ENCODE results near the gene DHDDS.
"Not testable (repeated sequence)": the region's sequence is repeated elsewhere in the genome, so short reads cannot be mapped to it uniquely, and the experiment has no call there.

Gene DHDDS

GRCh38 chr1:26477446-26478152 lies 45.5 kb downstream of the DHDDS start:
- no peak for DNase-seq (ENCODE audit: low read depth)

- no peak for DNase-seq (ENCODE audit: low read depth)
Observed at GRCh38 chr1:26478159-26478558, 46.0 kb downstream of the DHDDS start.

GRCh38 chr1:26478988-26479387 lies 46.9 kb downstream of the DHDDS start:
- no peak for DNase-seq (ENCODE audit: low read depth)

- DNase-seq (ENCODE audit: low read depth): no peak
Observed at GRCh38 chr1:26482921-26483320, 50.8 kb downstream of the DHDDS start.

GRCh38 chr1:26483980-26484379 lies 51.9 kb downstream of the DHDDS start:
- no peak for DNase-seq (ENCODE audit: low read depth)

GRCh38 chr1:26490155-26490554 lies 58.0 kb downstream of the DHDDS start:
- DNase-seq (ENCODE audit: low read depth): no peak

DNA sequence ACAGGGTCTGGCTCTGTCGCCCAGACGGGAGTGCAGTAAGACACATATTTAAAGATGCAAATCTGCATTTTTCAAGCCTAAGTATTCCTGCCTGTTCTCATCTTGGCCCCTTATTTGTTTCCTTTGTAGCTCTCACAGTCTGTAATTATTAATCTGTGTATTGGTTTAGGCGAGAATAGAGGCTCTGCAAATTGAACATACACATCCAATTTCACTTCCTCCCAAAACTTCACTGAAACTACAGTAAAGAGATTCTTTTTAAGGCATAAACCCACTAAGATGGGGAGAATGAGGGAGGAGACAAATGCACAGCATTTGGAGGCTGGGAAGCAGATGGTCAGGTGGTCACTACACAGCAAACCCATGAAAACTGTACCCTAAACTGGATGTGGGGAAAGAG lies 61.1 kb downstream of the DHDDS start:
- no peak for DNase-seq (ENCODE audit: low read depth)

GRCh38 chr1:26493938-26494337 lies 61.8 kb downstream of the DHDDS start:
- no peak for DNase-seq (ENCODE audit: low read depth)

DNA sequence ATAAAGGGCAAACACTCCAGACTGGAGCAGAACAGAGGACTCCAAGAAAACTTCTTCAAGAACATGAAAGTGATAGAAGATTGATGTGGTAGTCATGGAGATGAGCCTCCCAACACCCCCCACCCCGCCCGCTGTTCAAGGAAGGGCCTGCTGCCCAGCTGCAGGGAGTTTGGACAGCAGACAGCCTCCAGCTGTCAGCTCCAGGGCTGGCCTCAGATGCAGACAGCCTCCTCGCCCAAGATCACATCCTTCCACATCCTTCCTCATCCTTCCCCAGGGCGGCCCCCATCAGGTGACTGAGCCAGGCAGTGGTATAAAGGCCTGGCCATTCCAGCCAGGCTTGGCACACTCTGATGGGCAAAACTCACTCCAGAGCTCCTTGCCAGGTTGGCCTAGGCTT lies 64.7 kb downstream of the DHDDS start:
- DNase-seq (ENCODE audit: low read depth): no peak

- no peak for DNase-seq (ENCODE audit: low read depth)
Observed at GRCh38 chr1:26498894-26499293, 66.8 kb downstream of the DHDDS start.

DNA sequence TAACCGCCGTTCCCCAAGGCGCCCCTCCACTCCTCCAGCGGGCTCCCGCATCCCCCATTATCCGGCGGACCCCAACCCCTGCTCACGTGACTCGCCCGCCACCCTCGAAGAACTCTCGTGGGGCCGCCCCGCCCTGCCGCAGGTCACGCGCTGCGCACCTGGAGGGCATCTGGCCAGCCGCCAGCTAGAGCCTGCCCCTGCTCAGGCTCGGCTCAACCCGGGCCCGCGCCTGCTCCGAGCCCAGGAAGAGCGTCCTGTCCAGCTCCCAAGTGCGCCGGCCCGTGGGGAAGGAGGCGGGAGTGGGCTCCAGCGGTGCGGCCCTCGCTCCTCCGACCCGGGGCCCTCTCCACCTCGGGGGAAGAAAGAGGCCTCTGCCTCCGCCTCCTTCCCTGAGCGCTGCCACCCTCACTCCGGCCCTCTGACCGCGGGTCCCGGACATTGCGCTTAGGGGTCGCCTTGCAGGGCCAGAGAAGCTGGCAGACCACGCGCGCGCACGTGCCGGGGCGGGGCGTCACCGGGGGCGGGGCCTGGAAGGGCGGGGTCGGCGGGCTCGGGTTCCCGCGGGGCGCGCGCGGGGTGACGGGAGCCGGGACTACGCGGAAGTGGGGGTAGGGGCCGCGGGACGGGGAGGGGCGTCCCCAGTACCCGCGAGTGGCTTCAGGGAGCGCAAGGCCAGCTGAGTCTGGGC lies 68.5 kb downstream of the DHDDS start:
- no peak for DNase-seq (ENCODE audit: low read depth)

DNA sequence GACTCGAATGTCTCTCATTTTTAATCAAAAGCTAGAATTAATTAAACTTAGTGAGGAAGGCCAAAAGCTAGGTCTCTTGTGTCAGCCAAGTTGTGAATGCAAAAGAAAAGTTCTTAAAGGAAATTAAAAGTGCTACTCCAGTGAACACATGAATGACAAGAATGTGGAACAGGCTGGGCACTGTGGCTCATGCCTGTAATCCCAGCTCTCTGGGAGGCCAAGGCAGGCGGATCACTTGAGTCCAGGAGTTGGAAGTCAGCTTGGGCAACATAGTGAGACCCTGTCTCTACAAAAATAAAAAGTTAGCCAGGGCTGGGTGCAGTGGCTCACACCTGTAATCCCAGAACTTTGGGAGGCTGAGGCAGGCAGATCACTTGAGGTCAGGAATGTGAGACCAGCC lies 78.6 kb downstream of the DHDDS start:
- not testable (repeated sequence) for DNase-seq (ENCODE audit: low read depth)

DNA sequence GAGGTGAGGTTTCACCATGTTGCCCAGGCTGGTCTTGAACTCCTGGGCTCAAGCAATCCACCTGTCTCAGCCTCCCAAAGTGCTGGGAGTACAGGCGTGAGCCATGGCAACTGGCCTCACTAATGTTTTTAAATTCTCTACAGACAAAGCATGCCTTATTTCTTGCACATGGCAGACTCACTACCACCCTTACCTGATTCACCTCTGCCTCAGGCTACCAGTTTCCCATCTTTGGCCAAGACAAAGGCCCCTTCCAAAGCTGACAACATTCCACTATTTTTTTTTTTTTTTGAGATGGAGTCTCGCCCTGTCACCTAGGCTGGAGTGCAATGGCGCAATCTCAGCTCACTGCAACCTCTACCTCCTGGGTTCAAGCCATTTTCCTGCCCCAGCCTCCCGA lies 83.7 kb downstream of the DHDDS start:
- not testable (repeated sequence) for DNase-seq (ENCODE audit: low read depth)

DNA sequence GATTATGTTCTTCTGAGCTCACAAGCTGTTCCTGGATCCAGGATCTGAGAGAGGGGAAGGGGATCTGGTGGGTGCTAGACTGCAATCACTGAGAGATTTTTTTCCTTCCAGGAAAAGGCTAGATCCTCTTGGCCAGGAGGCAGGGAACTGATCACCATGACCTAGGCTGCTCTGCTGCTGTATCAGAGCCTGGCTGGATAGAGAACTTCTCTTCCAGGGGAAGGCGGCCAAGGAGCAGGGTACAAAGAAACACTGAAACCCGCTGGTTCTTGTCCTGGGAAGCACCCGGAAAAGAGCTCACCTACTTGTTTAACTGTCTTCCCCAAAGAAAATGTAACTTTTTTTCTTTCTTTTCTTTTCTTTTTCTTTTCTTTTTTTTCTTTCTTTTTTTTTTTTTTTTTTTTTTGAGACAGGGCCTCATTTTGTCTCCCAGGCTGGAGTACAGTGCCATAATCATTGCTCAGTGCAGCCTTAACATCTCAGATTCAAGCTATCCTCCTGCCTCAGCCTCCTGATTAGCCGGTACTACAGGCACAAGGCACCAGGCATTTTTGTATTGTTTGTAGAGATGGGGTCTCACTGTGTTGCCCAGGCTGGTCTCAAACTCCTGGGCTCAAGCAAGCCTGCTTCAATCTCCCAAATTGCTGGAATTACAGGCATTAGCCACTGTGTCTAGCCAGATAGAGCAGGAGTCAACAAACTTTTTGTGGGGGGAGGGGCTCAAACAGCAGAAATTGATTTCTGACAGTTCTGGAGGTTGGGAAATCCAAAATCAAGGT lies 85.1 kb downstream of the DHDDS start:
- no peak for DNase-seq (ENCODE audit: low read depth)

DNA sequence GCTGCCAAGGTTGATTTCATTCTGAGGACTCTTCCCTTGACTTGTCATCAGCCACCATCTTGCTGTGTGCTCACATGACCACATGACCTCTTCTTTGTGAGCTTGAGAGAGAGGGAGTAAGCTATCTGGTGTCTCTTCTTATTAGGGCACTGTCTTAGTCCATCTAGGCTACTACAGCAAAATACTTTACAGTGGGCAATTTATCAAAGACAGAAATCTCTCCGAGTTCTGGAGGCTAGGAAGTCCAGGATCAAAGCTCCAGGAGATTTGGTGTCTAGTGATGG lies 85.6 kb downstream of the DHDDS start:
- DNase-seq (ENCODE audit: low read depth): no peak

GRCh38 chr1:26518355-26518754 lies 86.2 kb downstream of the DHDDS start:
- DNase-seq (ENCODE audit: low read depth): no peak

- DNase-seq (ENCODE audit: low read depth): no peak
Observed at GRCh38 chr1:26520339-26520738, 88.2 kb downstream of the DHDDS start.

All from GM04503 (cell line).